HFFc6 (cell line): Measurements from ENCODE around the gene YPEL1. TPM values are rescaled to one million over a fixed set of nuclear protein-coding genes. Genes with fewer than 3 reads are reported as not detected.

ENCODE experiments used
- DNase-seq: peaks from one replicate; pipeline ENCODE4 v3.0.0-alpha.2; 2018
- H3K27ac Mint-ChIP-seq: 2 replicates; pipeline ENCODE4 v1.8.0; 2020; ENCODE audit warnings: mild to moderate bottlenecking, mixed read lengths
- H3K27me3 Mint-ChIP-seq: 2 replicates; pipeline ENCODE4 v1.8.0; 2021; ENCODE audit warnings: mild to moderate bottlenecking, moderate library complexity, mixed read lengths; ENCODE audit not compliant: insufficient read depth
- H3K36me3 Mint-ChIP-seq: 2 replicates; pipeline ENCODE4 v1.8.0; 2021; ENCODE audit warnings: low read depth, mixed read lengths
- H3K4me1 Mint-ChIP-seq: 2 replicates; pipeline ENCODE4 v1.8.0; 2020; ENCODE audit warnings: low read depth, mixed read lengths
- H3K4me3 Mint-ChIP-seq: 2 replicates; pipeline ENCODE4 v1.8.0; 2020; ENCODE audit warnings: mild to moderate bottlenecking, moderate library complexity, mixed read lengths
- H3K9me3 Mint-ChIP-seq: 2 replicates; pipeline ENCODE4 v1.8.0; 2020; ENCODE audit warnings: mild to moderate bottlenecking, mixed read lengths
- total RNA-seq, 6 experiments: library from RNA; stranded (reverse); fragmentation: NEBNext Ultra II Directional; extraction: Animal tissue kit (Norgen Biotek cat#: 25700); gene quantifications; 2 replicates in 1 of 6; 3 replicates in 5 of 6; pipeline ENCODE4 v1.2.3, GENCODE V29; 2021
- TF ChIP-seq, protein P1 (sequence below): fragments of 200-600 bp; sonication (generic); IDR thresholded peaks from 2 replicates; pipeline ENCODE4 v1.5.0; 2021; ENCODE audit warnings: antibody characterized with exemption, mild to moderate bottlenecking

YPEL1 gene
- total RNA-seq, 6 experiments from 2014 or later, result 0.17 to 0.38 (median 0.20) TPM; not detected in 1

DNA sequence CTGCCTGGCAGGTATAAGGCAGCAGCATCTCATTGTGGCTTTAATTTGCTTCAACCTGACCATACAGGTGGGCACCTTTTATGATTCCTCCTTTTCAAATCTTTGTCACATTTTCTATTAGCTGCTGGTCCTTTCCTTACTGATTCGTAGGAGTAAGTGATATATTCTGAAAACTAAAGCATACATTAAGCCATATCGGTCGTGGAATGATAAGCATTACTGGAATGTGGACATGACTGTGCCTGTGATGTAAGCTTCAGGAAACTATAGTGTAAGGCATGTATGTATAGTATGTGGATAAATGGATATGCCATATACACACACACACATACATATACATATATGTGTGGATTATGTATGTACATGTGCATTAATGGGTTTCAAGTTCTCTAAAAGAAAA, 20.8 kb downstream of the YPEL1 start:
- Mint-ChIP-seq H3K27me3 (peaks cover 8% of the 10 kb centered on the region), H3K4me1 (peaks cover 37% of the 10 kb centered on the region), H3K27ac (no peak overlapping the region), H3K36me3 (no peaks in the 10 kb centered on the region), H3K4me3 (no peak overlapping the region), H3K9me3 (no peaks in the 10 kb centered on the region)
- TF ChIP-seq, protein P1, sequence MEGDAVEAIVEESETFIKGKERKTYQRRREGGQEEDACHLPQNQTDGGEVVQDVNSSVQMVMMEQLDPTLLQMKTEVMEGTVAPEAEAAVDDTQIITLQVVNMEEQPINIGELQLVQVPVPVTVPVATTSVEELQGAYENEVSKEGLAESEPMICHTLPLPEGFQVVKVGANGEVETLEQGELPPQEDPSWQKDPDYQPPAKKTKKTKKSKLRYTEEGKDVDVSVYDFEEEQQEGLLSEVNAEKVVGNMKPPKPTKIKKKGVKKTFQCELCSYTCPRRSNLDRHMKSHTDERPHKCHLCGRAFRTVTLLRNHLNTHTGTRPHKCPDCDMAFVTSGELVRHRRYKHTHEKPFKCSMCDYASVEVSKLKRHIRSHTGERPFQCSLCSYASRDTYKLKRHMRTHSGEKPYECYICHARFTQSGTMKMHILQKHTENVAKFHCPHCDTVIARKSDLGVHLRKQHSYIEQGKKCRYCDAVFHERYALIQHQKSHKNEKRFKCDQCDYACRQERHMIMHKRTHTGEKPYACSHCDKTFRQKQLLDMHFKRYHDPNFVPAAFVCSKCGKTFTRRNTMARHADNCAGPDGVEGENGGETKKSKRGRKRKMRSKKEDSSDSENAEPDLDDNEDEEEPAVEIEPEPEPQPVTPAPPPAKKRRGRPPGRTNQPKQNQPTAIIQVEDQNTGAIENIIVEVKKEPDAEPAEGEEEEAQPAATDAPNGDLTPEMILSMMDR, result no peak
- no peak for DNase-seq

DNA sequence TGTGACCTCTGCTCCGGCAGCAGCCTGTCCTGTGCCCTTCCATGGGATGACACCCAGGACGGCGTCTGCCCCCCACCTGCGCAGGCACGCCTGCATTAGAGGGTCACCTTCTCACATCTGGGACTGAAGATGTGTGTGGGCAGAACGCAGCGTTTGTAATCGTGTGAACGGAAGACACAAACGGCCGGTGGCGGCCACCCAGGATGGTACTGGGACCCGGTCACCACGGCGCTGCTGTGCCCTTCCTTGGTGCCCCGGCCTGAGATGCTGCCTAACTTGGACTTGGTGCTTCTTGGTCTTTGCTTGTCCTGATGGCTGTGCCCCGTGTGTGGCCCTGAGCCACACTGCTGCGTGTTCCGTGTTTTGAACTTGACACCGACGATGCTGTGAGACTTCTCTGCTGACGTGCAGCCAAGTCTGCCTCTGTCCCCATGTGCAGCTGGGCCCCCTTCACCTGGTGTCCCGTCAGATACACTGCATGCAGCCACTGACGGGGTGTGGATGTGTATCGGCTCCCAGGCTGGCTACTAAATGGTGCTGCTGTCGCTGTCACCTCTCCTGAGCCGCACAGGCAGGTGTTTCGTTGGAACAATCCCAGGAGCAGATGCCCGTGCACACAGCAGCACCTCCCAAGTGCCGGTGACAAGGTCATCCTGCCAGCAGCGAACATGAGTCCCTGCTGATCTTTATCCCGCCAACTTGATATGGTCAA, 21.4 kb downstream of the YPEL1 start:
- Mint-ChIP-seq H3K4me3 (no peak overlapping the region), H3K27me3 (peaks cover 5% of the 10 kb centered on the region), H3K9me3 (no peaks in the 10 kb centered on the region), H3K4me1 (peaks cover 43% of the 10 kb centered on the region), H3K27ac (no peak overlapping the region), H3K36me3 (no peaks in the 10 kb centered on the region)
- TF ChIP-seq, protein P1, result no peak
- no peak for DNase-seq

DNA sequence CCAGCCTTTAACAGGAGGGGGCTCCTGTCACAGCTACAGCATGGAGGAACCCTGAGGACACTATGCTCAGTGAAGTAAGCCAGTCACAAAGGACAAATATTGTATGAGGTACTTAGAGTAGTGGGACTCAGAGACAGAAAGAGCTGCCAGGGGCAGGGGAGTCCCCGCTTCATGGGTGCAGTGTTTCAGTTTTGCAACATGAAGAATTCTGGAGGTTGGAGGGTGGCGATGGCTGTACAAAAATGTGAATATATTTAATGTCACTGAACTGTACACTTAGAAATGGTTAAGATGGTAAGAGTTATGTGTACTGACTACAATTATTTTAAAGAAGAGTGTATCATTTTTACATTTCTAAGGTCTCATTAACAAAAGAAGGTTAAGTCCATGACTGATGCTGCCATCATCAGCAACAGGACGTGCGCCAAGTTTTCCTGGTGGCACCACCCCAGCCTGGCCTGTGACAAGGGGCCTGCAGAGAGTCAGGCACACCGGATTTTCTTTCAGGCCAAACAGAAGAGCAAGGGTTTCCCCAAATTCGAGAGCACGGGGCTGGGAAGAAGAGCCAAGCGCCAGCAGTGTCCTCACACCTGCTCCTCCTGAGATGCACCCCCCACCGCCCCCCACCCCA, 22.1 kb downstream of the YPEL1 start:
- Mint-ChIP-seq H3K4me3 (peak overlapping the region; percentile 48), H3K9me3 (no peaks in the 10 kb centered on the region), H3K27me3 (peaks cover 4% of the 10 kb centered on the region), H3K27ac (no peak overlapping the region), H3K4me1 (peaks cover 44% of the 10 kb centered on the region), H3K36me3 (no peaks in the 10 kb centered on the region)
- TF ChIP-seq, protein P1, result peak; percentile 67
- no peak for DNase-seq

DNA sequence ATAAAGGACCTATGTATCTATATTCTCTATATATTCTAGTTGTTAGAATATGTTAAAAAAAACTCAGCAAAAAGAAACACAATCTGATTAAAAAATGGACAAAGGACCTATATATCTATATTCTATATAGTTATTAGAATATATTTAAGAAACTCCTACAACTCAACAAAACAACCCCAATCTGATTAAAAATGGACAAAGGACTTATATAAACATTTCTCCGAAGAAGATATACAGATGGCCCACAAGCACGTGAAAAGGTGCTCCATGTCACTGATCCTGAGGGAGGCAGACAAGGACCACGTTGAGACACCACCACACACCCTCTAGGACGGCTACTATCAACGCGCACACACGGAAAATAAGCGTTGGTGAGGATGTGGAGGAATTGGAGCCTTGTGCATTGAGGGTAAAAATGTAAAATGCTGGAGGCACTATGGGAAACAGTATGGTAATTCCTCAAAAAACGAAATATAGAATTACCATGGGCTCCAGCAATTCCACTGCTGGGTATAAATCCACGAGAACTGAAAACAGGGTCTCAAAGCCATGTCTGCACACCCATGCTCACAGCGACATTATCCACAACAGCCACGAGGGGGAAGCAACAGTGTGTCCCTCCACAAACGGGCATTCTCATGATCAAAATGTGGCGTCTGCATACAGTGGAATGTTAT, 22.7 kb downstream of the YPEL1 start:
- no peak overlapping the region for H3K27ac Mint-ChIP-seq
- TF ChIP-seq, protein P1, result peak; percentile 88
- peaks cover 44% of the 10 kb centered on the region for H3K4me1 Mint-ChIP-seq
- H3K4me3 Mint-ChIP-seq, result peak overlapping the region; percentile 48
- peaks cover 2% of the 10 kb centered on the region; the same call in 1 of the 2 replicates for H3K27me3 Mint-ChIP-seq
- no peaks in the 10 kb centered on the region for H3K9me3 Mint-ChIP-seq
- peak; percentile 66 for DNase-seq
- no peaks in the 10 kb centered on the region for H3K36me3 Mint-ChIP-seq

DNA sequence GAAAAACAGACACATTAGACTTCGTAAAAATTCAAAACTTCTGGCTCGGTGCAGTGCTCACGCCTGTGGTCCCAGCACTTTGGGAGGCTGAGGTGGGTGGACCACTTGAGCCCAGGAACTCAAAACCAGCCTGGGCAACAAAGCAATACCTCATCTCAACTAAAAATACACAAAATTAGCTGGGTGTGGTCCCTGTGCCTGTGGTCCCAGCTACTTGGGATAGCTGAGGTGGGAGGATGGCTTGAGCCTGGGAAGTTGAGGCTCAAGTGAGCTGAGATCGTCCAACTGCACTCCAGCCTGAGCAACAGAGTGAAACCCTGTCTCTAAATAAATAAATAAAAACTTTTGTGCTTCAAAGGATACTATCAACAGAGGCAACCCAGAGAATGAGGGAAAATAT, 23.7 kb downstream of the YPEL1 start:
- TF ChIP-seq, protein P1, result no peak
- no peak for DNase-seq
- Mint-ChIP-seq H3K36me3 (no peaks in the 10 kb centered on the region), H3K27ac (no peak overlapping the region), H3K9me3 (no peaks in the 10 kb centered on the region), H3K4me1 (peaks cover 50% of the 10 kb centered on the region), H3K27me3 (no peaks in the 10 kb centered on the region), H3K4me3 (no peak overlapping the region)
